Measurements from ENCODE around the gene ASPHD1.

ASPHD1 gene

GRCh38 chr16:29947897-29948296 is 47.6 kb downstream of the ASPHD1 start:
- DNase-seq = no peak

- DNase-seq = no peak
Measured at GRCh38 chr16:29950806-29951461, 50.6 kb downstream of the ASPHD1 start.

GRCh38 chr16:29951625-29952365 is 51.5 kb downstream of the ASPHD1 start:
- no peak for DNase-seq
